Type B pancreatic cell (in vitro differentiated cells): ENCODE data around the gene PIGV. TPM values are rescaled to one million over a fixed set of nuclear protein-coding genes. Genes with fewer than 3 reads are reported as not detected.

Source experiments
- DNase-seq: peaks from one replicate; pipeline ENCODE4 v3.0.0; 2021; ENCODE audit warnings: mixed read lengths; ENCODE audit not compliant: unreplicated experiment; ENCODE audit errors: extremely low spot score
- H3K27ac Mint-ChIP-seq: 2 replicates; pipeline ENCODE4 v1.8.0; 2021; ENCODE audit warnings: mild to moderate bottlenecking, mixed read lengths
- H3K27me3 Mint-ChIP-seq: 2 replicates; pipeline ENCODE4 v1.8.0; 2021; ENCODE audit warnings: mixed read lengths
- H3K36me3 Mint-ChIP-seq: 2 replicates; pipeline ENCODE4 v1.8.0; 2021; ENCODE audit warnings: mixed read lengths
- H3K4me1 Mint-ChIP-seq: one replicate; pipeline ENCODE4 v1.8.0; 2021; ENCODE audit warnings: mixed read lengths; ENCODE audit not compliant: unreplicated experiment
- H3K4me3 Mint-ChIP-seq: 2 replicates; pipeline ENCODE4 v1.8.0; 2021; ENCODE audit warnings: mild to moderate bottlenecking, mixed read lengths
- H3K9me3 Mint-ChIP-seq: 2 replicates; pipeline ENCODE4 v1.8.0; 2021; ENCODE audit warnings: mixed read lengths
- total RNA-seq: library from RNA; stranded (reverse); gene quantifications from 2 replicates; pipeline ENCODE4 v1.2.1, GENCODE V29; 2021; ENCODE audit warnings: low replicate concordance
- TF ChIP-seq, protein P1 (sequence below): fragments of 200-600 bp; sonication (generic); conservative IDR thresholded peaks from 2 replicates; pipeline ENCODE4 v1.5.0; 2021; ENCODE audit warnings: antibody characterized with exemption, mild to moderate bottlenecking

The PIGV gene
- total RNA-seq, 1 donor from 2014 or later, result 13.3 TPM

DNA sequence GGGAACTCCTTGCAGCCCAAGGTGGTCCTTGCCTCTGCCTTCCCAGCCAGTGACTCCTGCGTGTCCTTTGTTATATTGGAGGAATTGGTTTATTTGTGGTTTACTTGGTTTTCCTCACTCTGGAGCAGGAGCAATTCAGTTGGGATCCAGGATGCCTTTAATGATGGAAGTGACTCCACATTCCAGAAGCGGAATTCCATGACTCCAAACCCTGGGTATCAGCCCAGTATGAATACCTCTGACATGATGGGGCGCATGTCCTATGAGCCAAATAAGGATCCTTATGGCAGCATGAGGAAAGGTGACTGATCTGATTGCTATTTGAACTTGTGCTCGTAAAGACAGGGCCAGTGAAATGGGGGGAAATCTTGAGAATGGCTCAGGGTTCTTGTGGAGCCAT is 15.1 kb upstream of the PIGV start:
- Mint-ChIP-seq H3K9me3 (no peaks in the 10 kb centered on the region), H3K4me1 (peaks cover 23% of the 10 kb centered on the region), H3K4me3 (no peak overlapping the region), H3K27ac (peak overlapping the region; percentile 39), H3K36me3 (peaks cover 68% of the 10 kb centered on the region), H3K27me3 (no peaks in the 10 kb centered on the region)
- TF ChIP-seq, protein P1, sequence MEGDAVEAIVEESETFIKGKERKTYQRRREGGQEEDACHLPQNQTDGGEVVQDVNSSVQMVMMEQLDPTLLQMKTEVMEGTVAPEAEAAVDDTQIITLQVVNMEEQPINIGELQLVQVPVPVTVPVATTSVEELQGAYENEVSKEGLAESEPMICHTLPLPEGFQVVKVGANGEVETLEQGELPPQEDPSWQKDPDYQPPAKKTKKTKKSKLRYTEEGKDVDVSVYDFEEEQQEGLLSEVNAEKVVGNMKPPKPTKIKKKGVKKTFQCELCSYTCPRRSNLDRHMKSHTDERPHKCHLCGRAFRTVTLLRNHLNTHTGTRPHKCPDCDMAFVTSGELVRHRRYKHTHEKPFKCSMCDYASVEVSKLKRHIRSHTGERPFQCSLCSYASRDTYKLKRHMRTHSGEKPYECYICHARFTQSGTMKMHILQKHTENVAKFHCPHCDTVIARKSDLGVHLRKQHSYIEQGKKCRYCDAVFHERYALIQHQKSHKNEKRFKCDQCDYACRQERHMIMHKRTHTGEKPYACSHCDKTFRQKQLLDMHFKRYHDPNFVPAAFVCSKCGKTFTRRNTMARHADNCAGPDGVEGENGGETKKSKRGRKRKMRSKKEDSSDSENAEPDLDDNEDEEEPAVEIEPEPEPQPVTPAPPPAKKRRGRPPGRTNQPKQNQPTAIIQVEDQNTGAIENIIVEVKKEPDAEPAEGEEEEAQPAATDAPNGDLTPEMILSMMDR, result no peak
- DNase-seq, result no peak

DNA sequence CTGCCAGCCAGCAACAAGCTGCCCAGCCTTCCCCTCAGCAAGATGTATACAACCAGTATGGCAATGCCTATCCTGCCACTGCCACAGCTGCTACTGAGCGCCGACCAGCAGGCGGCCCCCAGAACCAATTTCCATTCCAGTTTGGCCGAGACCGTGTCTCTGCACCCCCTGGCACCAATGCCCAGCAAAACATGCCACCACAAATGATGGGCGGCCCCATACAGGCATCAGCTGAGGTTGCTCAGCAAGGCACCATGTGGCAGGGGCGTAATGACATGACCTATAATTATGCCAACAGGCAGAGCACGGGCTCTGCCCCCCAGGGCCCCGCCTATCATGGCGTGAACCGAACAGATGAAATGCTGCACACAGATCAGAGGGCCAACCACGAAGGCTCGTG is 13.3 kb upstream of the PIGV start:
- Mint-ChIP-seq H3K9me3 (no peaks in the 10 kb centered on the region), H3K4me3 (no peak overlapping the region), H3K27me3 (no peaks in the 10 kb centered on the region), H3K27ac (no peak overlapping the region), H3K4me1 (peaks cover 8% of the 10 kb centered on the region), H3K36me3 (peaks cover 66% of the 10 kb centered on the region)
- TF ChIP-seq, protein P1, result no peak
- no peak for DNase-seq

DNA sequence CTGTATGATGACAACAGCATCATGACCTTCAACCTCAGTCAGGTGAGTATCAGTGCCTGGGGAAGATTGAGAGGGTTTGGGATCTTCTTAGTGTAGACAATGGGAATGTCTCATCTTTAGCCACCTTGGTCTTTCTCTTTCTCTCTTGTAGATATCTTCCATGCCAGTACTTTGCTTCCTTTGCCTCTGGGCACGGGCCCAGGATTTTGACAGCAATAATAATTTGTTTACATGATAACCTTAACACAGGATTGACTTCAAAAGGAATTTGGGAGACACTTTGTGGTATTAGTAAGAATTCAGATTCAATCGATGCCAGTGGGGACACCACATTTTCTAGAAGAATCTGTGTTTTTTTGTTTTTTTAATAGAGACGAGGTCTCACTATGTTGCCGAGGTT is 12.1 kb upstream of the PIGV start:
- no peaks in the 10 kb centered on the region for H3K9me3 Mint-ChIP-seq
- H3K27ac Mint-ChIP-seq, result no peak overlapping the region
- peaks cover 66% of the 10 kb centered on the region for H3K36me3 Mint-ChIP-seq

GRCh38 chr1:26779098-26779668 is 8.6 kb upstream of the PIGV start:
- Mint-ChIP-seq H3K27ac (peak overlapping the region; percentile 34), H3K4me1 (peaks cover 26% of the 10 kb centered on the region), H3K36me3 (peaks cover 55% of the 10 kb centered on the region), H3K27me3 (no peaks in the 10 kb centered on the region), H3K9me3 (no peaks in the 10 kb centered on the region), H3K4me3 (no peak overlapping the region)
- TF ChIP-seq, protein P1, result no peak
- no peak for DNase-seq

More for the DNA sequence above, 12.1 kb upstream of the PIGV start:
- no peak for DNase-seq
- TF ChIP-seq, protein P1, result no peak
- H3K27me3 Mint-ChIP-seq, result no peaks in the 10 kb centered on the region
- peaks cover 8% of the 10 kb centered on the region for H3K4me1 Mint-ChIP-seq
- H3K4me3 Mint-ChIP-seq, result no peak overlapping the region

DNA sequence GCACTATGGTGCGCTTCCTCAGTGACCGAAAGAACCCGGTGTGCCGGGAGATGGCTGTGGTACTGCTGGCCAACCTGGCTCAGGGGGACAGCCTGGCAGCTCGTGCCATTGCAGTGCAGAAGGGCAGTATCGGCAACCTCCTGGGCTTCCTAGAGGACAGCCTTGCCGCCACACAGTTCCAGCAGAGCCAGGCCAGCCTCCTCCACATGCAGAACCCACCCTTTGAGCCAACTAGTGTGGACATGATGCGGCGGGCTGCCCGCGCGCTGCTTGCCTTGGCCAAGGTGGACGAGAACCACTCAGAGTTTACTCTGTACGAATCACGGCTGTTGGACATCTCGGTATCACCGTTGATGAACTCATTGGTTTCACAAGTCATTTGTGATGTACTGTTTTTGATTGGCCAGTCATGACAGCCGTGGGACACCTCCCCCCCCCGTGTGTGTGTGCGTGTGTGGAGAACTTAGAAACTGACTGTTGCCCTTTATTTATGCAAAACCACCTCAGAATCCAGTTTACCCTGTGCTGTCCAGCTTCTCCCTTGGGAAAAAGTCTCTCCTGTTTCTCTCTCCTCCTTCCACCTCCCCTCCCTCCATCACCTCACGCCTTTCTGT is 7.3 kb upstream of the PIGV start:
- Mint-ChIP-seq H3K9me3 (no peaks in the 10 kb centered on the region), H3K27ac (no peak overlapping the region), H3K4me1 (peaks cover 37% of the 10 kb centered on the region), H3K36me3 (peaks cover 46% of the 10 kb centered on the region), H3K27me3 (no peaks in the 10 kb centered on the region), H3K4me3 (no peak overlapping the region)
- no peak for DNase-seq
- TF ChIP-seq, protein P1, result no peak
